ENCODE results near the gene NLGN2.

DNA sequence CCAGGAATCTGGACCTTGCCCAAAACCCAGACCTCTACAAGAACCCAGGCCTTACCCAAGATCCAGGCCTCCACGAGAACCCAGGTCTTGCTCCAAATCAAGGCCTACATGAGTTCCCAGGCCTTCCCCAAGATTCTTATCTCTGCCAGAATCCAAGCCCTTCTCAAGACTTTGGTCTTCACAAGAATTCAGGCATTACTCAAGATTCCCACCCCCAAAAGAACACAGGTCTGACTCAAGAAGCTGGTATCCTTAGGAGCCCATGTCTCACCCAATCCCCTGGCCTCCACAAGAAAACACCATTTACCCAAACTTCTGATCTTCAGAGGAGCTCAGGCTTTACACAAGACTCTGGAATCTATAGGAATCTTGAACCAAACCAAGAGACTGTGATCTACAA, 23.6 kb downstream of the NLGN2 start:
- no peak for TF ChIP-seq EP300 (IDR thresholded peaks at IDR 0.05)
- TF ChIP-seq POLR2AphosphoS5 (IDR thresholded peaks at IDR 0.05) = no peak
- TF ChIP-seq, protein P1, sequence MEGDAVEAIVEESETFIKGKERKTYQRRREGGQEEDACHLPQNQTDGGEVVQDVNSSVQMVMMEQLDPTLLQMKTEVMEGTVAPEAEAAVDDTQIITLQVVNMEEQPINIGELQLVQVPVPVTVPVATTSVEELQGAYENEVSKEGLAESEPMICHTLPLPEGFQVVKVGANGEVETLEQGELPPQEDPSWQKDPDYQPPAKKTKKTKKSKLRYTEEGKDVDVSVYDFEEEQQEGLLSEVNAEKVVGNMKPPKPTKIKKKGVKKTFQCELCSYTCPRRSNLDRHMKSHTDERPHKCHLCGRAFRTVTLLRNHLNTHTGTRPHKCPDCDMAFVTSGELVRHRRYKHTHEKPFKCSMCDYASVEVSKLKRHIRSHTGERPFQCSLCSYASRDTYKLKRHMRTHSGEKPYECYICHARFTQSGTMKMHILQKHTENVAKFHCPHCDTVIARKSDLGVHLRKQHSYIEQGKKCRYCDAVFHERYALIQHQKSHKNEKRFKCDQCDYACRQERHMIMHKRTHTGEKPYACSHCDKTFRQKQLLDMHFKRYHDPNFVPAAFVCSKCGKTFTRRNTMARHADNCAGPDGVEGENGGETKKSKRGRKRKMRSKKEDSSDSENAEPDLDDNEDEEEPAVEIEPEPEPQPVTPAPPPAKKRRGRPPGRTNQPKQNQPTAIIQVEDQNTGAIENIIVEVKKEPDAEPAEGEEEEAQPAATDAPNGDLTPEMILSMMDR (IDR thresholded peaks at IDR 0.05) = no peak
